ENCODE measurements around the gene KLHDC7B. TPM values are rescaled to one million over a fixed set of nuclear protein-coding genes. Genes with fewer than 3 reads are reported as not detected.

Gene KLHDC7B
- total and polyA plus RNA-seq, 2 donors (not counting 3 experiments of a cell fraction or from before 2014, with no cell fraction given): not detected

GRCh38 chr22:50516068-50516467 lies 29.6 kb upstream of the KLHDC7B start:
- no TSS peak for BruUV-seq (replicated peaks)
- Histone ChIP-seq H3K27ac (ENCODE audit: insufficient read depth, low read depth, low read length) (no peak overlapping the region), H3K79me2 (ENCODE audit: control insufficient read depth, insufficient read depth, low read length) (peaks cover 16% of the 10 kb centered on the region), H3K9me1 (replicated peaks; ENCODE audit: control insufficient read depth, extremely low read depth, insufficient read depth, low read length) (no peaks in the 10 kb centered on the region), H3K9ac (replicated peaks; ENCODE audit: extremely low read depth, insufficient read depth, low read length) (no peak overlapping the region), H4K20me1 (replicated peaks; ENCODE audit: control insufficient read depth, extremely low read depth, insufficient read depth, low read length) (no peaks in the 10 kb centered on the region), H2AFZ (ENCODE audit: low read depth, low read length) (no peak overlapping the region), H3K9me3 (replicated peaks; ENCODE audit: control insufficient read depth, insufficient read depth, low read length) (no peaks in the 10 kb centered on the region), H3K4me3 (replicated peaks in 1 of 3; ENCODE audit: insufficient read depth in 1 of 3, low read depth in 1 of 3, low read length in 3 of 3) (no peak overlapping the region), H3K36me3 (ENCODE audit: control insufficient read depth in 2 of 2, extremely low read depth in 1 of 2, insufficient read depth in 2 of 2, low read length in 2 of 2) (peaks cover 0 to 5% of the 10 kb centered on the region in 2 experiments), H3K4me1 (ENCODE audit: control insufficient read depth, extremely low read depth, insufficient read depth, low read length) (peaks cover 3% of the 10 kb centered on the region), H3K27me3 (ENCODE audit: control insufficient read depth in 2 of 2, insufficient read depth in 2 of 2, low read length in 2 of 2) (no peaks in the 10 kb centered on the region), H3K4me2 (ENCODE audit: insufficient read depth, low read length) (no peak overlapping the region)
- DNase-seq (ENCODE audit: low read depth, low spot score) (no peak), FAIRE-seq (no peak)
- dilution Hi-C loops (cut with MboI; ENCODE audit: extremely low pct_ligation_motif_present, low sequenced_read_pairs): no loop called here
- CTCF ChIA-PET: interaction anchor here (3.0 kb wide), 1 partner anchor 9 kb away, joined by 23 read pairs; the partner anchor contains the start of gene SCO2
- intact Hi-C loops (cut with micrococcal nuclease): no loop called here
- TF ChIP-seq MYC (IDR thresholded peaks at IDR 0.05; ENCODE audit: low read depth, low read length) (no peak), FOS (IDR thresholded peaks at IDR 0.05; ENCODE audit: borderline replicate concordance, insufficient read depth, low read length) (no peak), JUN (IDR thresholded peaks at IDR 0.05; ENCODE audit: borderline replicate concordance, insufficient read depth, insufficient read length, low read depth) (no peak), POLR2A (IDR thresholded peaks at IDR 0.05; ENCODE audit: low read depth, low read length) (no peak), GATA2 (IDR thresholded peaks at IDR 0.05; ENCODE audit: insufficient read depth, insufficient read length, low read depth, low read length) (no peak), POLR2AphosphoS5 (IDR thresholded peaks at IDR 0.05; ENCODE audit: insufficient read depth, low read depth, low read length) (no peak), EZH2 (IDR thresholded peaks at IDR 0.05; ENCODE audit: borderline replicate concordance, low read depth, low read length, severe bottlenecking) (no peak)
- TF ChIP-seq, protein P1, sequence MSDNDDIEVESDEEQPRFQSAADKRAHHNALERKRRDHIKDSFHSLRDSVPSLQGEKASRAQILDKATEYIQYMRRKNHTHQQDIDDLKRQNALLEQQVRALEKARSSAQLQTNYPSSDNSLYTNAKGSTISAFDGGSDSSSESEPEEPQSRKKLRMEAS (IDR thresholded peaks at IDR 0.05; ENCODE audit: insufficient read depth, insufficient read length): no peak
- TF ChIP-seq, protein P2, sequence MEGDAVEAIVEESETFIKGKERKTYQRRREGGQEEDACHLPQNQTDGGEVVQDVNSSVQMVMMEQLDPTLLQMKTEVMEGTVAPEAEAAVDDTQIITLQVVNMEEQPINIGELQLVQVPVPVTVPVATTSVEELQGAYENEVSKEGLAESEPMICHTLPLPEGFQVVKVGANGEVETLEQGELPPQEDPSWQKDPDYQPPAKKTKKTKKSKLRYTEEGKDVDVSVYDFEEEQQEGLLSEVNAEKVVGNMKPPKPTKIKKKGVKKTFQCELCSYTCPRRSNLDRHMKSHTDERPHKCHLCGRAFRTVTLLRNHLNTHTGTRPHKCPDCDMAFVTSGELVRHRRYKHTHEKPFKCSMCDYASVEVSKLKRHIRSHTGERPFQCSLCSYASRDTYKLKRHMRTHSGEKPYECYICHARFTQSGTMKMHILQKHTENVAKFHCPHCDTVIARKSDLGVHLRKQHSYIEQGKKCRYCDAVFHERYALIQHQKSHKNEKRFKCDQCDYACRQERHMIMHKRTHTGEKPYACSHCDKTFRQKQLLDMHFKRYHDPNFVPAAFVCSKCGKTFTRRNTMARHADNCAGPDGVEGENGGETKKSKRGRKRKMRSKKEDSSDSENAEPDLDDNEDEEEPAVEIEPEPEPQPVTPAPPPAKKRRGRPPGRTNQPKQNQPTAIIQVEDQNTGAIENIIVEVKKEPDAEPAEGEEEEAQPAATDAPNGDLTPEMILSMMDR (IDR thresholded peaks at IDR 0.05; ENCODE audit: extremely low read depth in 1 of 2, insufficient read depth in 1 of 2, low read depth in 1 of 2, low read length in 2 of 2): no peak
- POLR2A ChIA-PET: no interaction called here

Data from endothelial cell of umbilical vein (primary cell).